Amniotic stem cell (primary cell): ENCODE results near the gene TEDC1.

Source experiments
- DNase-seq: peaks from one replicate; lab custom pipeline; 2025; lab: John Stamatoyannopoulos, UW

The TEDC1 gene

DNA sequence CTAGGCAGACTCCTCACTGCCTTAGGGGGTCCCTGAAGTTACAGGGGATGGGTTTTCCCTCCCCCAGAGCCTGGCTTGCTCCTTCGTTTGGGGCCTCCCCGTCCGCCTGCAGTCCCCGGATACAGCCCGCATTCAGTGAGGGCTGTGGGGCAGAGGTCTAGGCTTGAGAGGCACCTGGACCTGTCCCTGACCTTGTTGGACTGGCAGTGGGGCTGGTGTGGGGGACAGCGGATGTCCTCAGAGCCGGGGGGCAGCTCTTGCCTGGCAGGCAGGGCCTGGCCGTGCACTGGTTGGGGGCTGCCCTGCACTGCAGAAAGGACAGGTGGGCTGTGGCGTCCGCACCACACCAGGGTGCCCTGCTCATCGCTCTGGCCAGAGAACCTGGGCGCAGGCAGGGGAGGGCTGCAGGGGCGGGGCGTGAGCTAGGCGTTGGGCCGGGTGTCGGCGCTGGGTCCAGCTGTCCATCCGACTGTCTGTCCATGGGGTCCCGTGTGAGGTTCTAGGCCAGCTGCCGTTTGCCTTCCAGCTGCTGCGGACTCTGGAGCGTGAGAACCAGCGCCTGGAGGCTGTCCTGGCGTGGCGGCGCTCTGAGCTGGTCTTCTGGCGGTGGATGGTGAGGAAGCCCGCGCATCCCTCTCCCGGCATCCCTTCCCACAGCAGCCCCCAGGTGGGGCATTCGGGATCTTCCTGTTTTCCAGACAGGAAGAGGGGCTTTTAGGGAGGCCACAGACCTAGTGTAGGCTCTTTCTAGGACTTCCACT lies 6.0 kb downstream of the TEDC1 start:
- no peak for DNase-seq

DNA sequence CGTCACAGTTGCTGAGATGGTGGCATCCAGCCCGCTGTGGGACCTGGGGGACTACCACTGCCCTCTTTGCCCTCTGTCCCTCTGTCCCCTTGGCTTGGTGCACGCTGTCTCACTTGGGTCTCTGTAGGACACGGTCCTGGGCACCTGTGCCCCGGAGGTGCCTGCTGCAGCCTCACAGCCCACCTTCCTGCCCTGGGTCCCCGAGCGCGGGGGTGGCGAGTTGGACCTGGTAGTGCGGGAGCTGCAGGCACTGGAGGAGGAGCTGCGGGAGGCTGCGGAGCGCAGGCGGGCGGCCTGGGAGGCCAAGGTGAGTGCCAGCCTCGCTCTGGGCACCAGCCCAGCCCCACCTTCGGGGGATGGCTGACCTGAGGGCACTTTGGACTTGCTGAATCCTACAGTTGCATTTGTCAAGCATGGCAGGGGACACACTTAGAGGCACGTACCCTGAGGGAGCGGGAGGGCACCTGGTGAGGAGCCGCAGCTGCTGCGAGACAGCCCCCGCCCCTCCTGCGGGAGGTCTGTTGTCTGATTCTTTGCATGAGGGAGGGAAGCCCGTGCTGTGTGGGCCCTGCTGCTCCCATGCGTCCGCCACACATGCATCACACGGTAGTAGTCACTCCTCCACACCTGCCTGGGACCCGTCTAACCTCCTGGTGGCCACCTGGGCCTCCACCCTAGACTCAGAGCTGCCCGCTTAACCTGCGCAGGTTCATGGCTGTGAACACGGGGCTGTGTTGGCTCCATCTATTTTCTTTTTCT lies 6.8 kb downstream of the TEDC1 start:
- no peak for DNase-seq

GRCh38 chr14:105498430-105499255 lies 7.6 kb downstream of the TEDC1 start:
- no peak for DNase-seq

DNA sequence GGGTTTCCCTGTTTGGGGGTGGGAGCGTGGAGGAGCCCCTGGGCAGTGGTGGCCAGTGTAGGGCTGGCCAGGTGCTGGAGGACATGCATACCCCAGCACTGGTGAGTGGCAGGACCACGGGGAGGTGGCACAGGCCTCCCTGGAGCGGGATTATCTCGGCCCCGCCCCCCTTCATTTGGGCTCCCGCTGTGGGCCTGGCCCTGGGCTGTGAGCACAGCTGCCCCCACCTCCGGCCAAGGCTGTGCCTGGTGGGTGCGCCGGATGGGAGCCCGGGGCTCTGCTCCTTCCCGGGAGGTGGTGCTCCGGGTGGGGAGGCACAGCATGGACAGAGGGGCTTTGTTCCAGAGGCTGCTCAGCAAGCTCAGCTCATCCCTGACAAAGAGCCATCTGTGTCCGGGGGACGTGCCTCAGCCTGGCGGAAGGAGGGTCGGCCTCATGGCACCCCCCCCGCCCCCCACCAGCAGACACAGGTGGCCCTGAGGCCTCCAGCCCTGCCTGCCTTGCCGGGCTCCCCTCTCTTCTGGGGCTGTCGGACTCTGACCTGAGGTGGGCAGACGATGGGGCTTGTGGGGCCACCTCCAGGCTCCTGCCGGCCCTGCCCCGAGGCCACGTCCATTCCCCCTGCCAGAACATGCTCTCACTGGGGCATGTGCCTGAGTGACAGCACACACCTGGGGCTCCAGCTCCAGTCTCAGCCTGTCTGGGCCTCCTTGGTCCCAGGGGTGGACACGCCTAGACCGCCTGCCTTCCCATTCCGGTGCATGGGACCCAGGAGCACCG lies 8.4 kb downstream of the TEDC1 start:
- no peak for DNase-seq

DNA sequence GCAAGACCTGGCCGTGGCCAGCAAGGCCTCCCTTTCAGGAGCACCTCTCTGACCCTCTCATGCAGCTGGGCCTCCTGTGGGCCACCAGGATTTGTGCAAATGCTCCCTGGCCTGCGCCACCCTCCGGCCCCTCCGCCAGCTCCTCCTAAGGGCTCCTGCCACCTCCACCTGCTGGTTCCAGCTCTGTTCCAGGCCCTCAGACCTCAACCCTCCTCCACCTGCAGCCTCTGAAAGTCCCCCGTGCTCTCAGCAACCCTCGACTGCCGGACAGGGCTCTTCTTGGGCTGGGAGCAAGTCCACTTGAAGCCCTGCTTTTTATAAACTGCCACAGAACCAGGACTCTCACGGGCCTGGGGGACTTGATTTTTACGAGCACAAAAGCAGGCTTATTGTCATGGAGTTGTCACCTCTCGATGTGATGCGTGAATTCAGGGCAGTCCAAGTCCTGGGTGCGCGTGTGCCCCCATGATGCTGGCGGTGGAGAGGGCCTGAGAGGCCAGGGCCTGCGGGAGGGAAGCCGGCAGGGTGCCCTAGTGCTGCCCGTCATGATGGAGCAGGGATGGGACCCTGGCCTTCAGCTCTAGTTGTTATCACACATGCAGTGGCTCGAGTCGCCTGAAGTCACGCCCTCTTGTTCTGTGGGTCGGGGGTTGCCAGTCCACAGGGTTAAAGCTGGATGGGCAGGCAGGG lies 9.1 kb downstream of the TEDC1 start:
- DNase-seq = no peak

DNA sequence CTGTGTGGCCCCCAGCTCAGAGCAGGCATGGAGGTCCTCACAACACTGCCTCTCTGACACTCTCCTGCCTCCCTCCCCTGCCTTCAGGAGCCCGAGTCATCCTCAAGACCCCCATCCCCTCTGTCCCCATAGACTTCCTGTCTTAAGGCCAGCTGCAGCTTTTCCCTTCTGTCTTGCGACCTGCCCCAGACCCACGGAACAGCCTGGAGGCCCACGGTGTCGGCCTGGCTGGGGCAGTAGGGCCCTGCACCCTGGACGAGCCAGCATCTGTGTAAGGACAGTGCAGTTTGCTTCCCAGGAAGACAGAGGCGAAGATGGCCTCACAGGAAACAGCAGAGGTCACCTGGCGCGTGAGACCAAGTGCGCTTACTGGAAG lies 9.7 kb downstream of the TEDC1 start:
- no peak for DNase-seq

DNA sequence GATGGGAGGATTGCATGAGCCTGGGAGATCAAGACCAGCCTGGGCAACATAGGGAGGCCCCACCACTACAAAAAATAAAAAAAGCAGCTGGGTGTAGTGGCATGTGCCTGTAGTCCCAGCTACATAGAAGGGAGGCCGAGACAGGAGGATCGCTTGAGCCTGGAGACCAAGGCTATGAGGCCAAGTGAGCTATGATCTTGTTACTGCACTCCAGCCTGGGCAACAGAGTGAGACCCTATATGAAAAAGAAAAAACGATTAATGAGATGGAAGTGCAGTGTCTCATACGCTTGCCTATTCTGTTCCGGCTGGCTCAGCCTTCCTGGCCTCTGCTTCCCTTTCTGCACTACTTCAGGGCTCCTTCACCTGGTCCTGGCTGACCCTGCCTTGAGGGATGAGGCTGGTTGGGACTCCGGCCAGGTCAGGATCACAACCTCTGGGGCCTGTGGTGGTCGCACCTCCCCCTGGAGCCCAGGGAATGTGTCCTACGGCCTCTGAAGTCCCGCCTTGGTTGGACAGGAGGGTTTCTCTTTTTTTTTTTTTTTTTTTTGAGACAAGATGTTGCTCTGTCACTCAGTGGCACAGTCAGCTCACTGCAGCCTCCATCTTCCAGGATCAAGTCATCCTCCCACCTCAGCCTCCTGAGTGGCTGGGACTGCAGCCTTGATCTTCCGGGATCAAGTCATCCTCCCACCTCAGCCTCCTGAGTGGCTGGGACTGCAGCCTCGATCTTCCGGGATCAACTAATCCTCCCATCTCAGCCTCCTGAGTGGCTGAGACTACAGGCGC lies 10.7 kb downstream of the TEDC1 start:
- DNase-seq = no peak

GRCh38 chr14:105502446-105503295 lies 11.6 kb downstream of the TEDC1 start:
- no peak for DNase-seq

DNA sequence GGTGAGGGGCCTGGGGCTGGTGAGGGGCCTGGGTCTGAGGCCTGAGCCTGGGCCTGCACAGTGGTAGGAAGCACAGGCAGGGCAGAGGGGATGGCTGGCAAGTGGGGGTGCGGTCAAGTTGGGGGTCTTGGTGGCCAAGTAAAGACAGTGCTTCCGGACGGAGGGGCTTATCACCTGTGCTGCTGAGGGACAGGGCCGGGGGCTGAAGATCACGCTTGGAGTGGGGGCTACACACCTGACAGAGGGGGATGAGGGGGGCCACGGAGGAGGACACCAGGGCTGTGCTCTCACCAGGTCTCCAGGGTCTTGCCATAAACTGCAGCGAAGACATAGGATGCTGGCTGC lies 12.2 kb downstream of the TEDC1 start:
- no peak for DNase-seq

GRCh38 chr14:105503935-105504692 lies 13.1 kb downstream of the TEDC1 start:
- DNase-seq = no peak

DNA sequence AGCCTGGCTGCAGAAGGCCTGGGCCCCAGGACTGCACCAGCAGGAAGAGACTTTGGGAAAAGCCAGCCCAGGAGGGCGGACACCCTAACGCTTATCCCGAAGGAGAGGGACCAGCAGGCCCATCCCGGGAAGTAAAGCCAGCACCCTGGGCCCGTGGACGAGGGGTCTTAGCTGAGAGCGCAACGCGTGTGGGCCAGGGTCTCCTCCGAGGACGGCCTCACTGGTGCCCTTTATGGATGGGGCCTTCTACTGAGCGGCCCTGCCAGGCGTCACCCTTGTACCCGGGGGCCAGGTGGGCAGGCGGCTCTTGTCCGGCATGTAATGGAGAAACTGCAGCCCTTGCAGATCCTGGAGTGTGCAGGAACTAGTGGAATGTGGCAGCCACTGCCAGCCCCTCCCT lies 14.1 kb downstream of the TEDC1 start:
- no peak for DNase-seq

GRCh38 chr14:105507247-105507646 lies 16.2 kb downstream of the TEDC1 start:
- DNase-seq = no peak

GRCh38 chr14:105508069-105508468 lies 17.0 kb downstream of the TEDC1 start:
- no peak for DNase-seq

DNA sequence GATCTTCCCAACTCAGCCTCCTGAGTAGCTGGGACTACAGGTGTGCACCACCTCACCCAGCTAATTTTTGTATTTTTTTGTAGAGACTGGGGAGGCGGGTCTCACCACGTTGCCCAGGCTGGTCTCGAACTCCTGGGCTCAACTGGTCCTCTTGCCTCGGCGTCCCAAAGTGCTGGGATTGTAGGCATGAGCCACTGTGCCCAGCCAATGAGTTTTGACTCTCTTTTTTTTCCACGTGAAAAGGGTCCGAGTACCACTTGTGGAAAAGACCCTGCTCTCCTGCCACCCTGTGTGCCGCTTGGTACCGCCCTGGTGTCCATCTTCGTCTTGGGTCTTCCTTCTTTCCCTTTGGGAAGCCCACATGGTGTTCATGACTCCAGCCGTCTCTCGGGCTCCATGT lies 17.6 kb downstream of the TEDC1 start:
- DNase-seq = no peak

- DNase-seq = no peak
Observed at GRCh38 chr14:105517096-105517495, 26.1 kb downstream of the TEDC1 start.

- no peak for DNase-seq
Observed at GRCh38 chr14:105519946-105520698, 29.1 kb downstream of the TEDC1 start.

- DNase-seq = no peak
Observed at GRCh38 chr14:105525326-105525725, 34.3 kb downstream of the TEDC1 start.
